IMR-90 (cell line): ENCODE results near the gene PSMG3. TPM values are rescaled to one million over a fixed set of nuclear protein-coding genes. Genes with fewer than 3 reads are reported as not detected.

Source experiments
- RFX5 ChIP-seq: IDR thresholded peaks from 2 replicates; pipeline ENCODE4 v1.8.0; 2012; ENCODE audit warnings: low read depth, mild to moderate bottlenecking, low read length, moderate library complexity
- polyA plus RNA-seq, 3 experiments: library from polyadenylated mRNA; depleted of rRNA; stranded (reverse); fragments of >200 nt; gene quantifications; 2 replicates each; pipeline ENCODE4 v1.2.3, GENCODE V29; 2012; ENCODE audit warnings: low replicate concordance in 1 of 3
- total RNA-seq: library from RNA; depleted of rRNA; stranded (reverse); fragments of >200 nt; gene quantifications from 2 replicates; pipeline ENCODE4 v1.2.3, GENCODE V29; 2012
- TF ChIP-seq, protein P1 (sequence below): fragments of 150-350 bp; IDR thresholded peaks from 2 replicates; pipeline ENCODE4 v1.6.1; 2017; ENCODE audit warnings: mild to moderate bottlenecking, antibody characterized with exemption, low read length, low read depth

Gene PSMG3
- total and polyA plus RNA-seq, 2 of the 4 experiments (the other 2 are of a cell fraction): 37.3 to 54.1 TPM

DNA sequence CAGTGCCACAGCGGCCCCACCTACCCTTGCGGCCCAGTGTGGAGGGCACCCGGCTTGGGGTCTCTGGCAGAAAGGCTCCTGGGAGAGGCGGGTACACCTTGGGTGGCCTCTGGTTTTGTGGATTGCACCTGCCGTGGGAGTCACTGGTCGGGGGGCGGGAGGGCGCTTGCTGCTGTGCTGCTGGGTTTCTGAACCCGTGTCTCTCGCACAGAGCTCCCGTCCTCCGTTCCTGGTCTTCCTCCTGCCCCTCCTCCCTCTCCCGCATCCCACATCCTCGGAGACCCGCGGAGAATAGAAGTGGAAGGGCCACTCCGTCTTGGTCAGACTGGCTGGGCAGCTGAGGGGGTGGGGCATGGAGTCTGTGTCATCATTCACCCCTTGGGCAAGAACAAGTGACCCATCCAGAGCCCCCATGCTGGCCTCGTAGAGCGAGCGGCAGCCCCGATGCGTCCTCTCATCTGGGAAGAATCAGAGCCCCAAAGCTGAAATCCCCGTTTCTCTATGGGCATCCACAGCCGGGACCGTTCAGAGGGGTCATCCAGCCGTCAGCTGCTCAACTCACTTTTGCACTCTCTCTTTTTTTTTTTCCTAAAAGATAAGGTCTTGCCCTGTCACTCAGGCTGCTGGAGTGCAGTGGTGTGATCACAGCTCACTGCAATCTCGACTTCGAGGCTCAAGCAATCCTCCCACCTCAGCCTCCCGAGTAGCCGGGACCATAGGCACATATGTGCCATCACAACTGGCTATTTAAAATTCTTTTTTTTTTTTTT lies 35.3 kb downstream of the PSMG3 start (continued):
- TF ChIP-seq, protein P1, sequence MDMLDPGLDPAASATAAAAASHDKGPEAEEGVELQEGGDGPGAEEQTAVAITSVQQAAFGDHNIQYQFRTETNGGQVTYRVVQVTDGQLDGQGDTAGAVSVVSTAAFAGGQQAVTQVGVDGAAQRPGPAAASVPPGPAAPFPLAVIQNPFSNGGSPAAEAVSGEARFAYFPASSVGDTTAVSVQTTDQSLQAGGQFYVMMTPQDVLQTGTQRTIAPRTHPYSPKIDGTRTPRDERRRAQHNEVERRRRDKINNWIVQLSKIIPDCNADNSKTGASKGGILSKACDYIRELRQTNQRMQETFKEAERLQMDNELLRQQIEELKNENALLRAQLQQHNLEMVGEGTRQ: no peak
- TF ChIP-seq RFX5: no peak
